Tibial artery (tissue), 4 donors: ENCODE measurements around the gene ARHGEF7.
A peak's percentile ranks its signal among the peaks of the same experiment; 100 is the strongest.

Experiments
- DNase-seq, 2 donors: peaks; one replicate each; pipeline ENCODE4 v3.0.0-alpha.2; 2019
- H3K27ac ChIP-seq, 2 donors: fragments of 200-600 bp; sonication (generic) in 1 of 2; 1 replicate in 1 of 2; 2 replicates in 1 of 2; pipeline ENCODE4 v1.5.1; 2018 to 2019; ENCODE audit warnings: mild to moderate bottlenecking in 1 of 2
- H3K27me3 ChIP-seq, 2 donors: fragments of 200-600 bp; sonication (generic) in 1 of 2; one replicate each; pipeline versions ENCODE4 v1.5.1 to v1.6.0; 2016 to 2019
- H3K36me3 ChIP-seq, 3 donors: fragments of 200-600 bp; sonication (generic) in 2 of 3; one replicate each; pipeline ENCODE4 v1.5.1; 2016 to 2019; ENCODE audit warnings: mild to moderate bottlenecking in 2 of 3
- H3K4me1 ChIP-seq, 4 donors: fragments of 200-600 bp; sonication (generic) in 2 of 4; 1 replicate in 3 of 4; 2 replicates in 1 of 4; pipeline ENCODE4 v1.5.1; 2016 to 2019
- H3K4me3 ChIP-seq, 2 donors: fragments of 200-600 bp; sonication (generic) in 1 of 2; 1 replicate in 1 of 2; 2 replicates in 1 of 2; pipeline ENCODE4 v1.5.1; 2018 to 2019; ENCODE audit warnings: mild to moderate bottlenecking in 2 of 2
- H3K9me3 ChIP-seq, 3 donors: fragments of 200-600 bp; sonication (generic) in 1 of 3; one replicate each; pipeline ENCODE4 v1.5.1; 2016 to 2019
- CTCF ChIP-seq, 2 experiments: fragments of 200-600 bp in 1 of 2; fragments of 450-650 bp in 1 of 2; IDR thresholded peaks; one replicate each; pipeline ENCODE4 v1.5.1; 2017 to 2019; ENCODE audit warnings: antibody characterized with exemption in 2 of 2, mild to moderate bottlenecking in 1 of 2, moderate library complexity in 1 of 2
- intact Hi-C: fragments of 100-400 bp; cut with DNase I; formaldehyde crosslinking; loops from one replicate; pipeline ENCODE4 v1.15.0; 2023; ENCODE audit warnings: low total_unique reads

Gene ARHGEF7

DNA sequence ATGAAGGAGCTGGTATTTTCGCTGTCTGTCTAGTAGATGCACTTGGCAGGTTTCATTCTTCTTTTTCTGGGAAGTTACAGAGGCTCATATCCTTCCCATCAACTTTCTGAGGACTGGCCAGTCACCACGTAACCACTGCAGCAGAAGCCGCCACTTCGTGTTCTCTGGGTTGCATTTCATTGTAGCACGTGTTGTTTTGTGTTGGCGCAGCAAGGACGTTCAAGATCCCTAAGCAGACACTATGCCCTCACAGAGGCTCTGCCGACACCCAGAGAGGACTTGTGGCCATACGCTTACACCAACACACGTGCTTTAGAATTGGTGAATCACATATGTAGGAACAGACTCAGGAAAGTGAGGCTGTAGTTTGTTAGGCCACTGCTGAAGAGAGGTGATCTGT, 163.1 kb downstream of the ARHGEF7 start:
- H3K27me3 ChIP-seq = no peaks in the 10 kb centered on the region
- intact Hi-C loops = loop anchor here (10.0 kb wide), 1 partner anchor 53 kb away; no protein-coding TSS in a partner anchor
- peak overlapping the region in 1 of 2 donors; percentile 3 for H3K27ac ChIP-seq
- H3K4me1 ChIP-seq = peaks cover 0 to 40% (median 29%) of the 10 kb centered on the region in 4 donors
- no peak overlapping the region for H3K4me3 ChIP-seq
- H3K36me3 ChIP-seq = peaks cover 46 to 70% (median 59%) of the 10 kb centered on the region in 3 donors
- TF ChIP-seq CTCF (IDR thresholded peaks at IDR 0.05) = no peak
- H3K9me3 ChIP-seq = no peaks in the 10 kb centered on the region
- no peak for DNase-seq

- TF ChIP-seq CTCF (IDR thresholded peaks at IDR 0.05) = no peak
- DNase-seq = no peak
- Histone ChIP-seq H3K27ac (peak overlapping the region in 1 of 2 donors; percentile 80), H3K27me3 (no peaks in the 10 kb centered on the region), H3K4me1 (peaks cover 0 to 47% (median 32%) of the 10 kb centered on the region in 4 donors), H3K4me3 (no peak overlapping the region), H3K36me3 (peaks cover 52 to 69% (median 61%) of the 10 kb centered on the region in 3 donors), H3K9me3 (no peaks in the 10 kb centered on the region)
- intact Hi-C loops = loop anchor here (10.0 kb wide), 1 partner anchor 54 kb away; no protein-coding TSS in a partner anchor
Observed at GRCh38 chr13:111278743-111279652, 163.9 kb downstream of the ARHGEF7 start.

DNA sequence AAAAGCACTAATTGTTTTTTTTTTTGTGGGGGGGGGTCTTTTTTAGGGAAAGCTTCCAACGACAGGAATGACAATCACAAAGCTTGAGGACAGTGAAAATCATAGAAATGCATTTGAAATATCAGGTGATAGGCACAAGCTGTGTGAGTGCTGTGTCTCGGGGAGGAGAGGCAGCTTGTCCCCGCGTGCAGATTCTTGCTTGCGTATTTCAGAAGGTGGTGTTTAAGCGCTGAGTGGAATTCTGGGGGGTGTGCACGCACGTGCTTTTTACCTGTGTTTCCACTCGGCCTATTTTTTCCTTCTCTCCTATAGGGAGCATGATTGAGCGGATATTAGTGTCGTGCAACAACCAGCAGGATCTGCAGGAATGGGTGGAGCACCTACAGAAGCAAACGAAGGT, 165.1 kb downstream of the ARHGEF7 start:
- no peak for TF ChIP-seq CTCF (IDR thresholded peaks at IDR 0.05)
- DNase-seq = no peak
- Histone ChIP-seq H3K36me3 (peaks cover 47 to 72% (median 67%) of the 10 kb centered on the region in 3 donors), H3K27ac (peak overlapping the region; percentile 71 to 80), H3K4me1 (peaks cover 0 to 60% (median 39%) of the 10 kb centered on the region in 4 donors), H3K4me3 (no peak overlapping the region), H3K27me3 (no peaks in the 10 kb centered on the region), H3K9me3 (no peaks in the 10 kb centered on the region)
- intact Hi-C loops = loop anchor here (10.0 kb wide), 2 partner anchors 215 to 365 kb away; partner anchors contain the start of gene ANKRD10

DNA sequence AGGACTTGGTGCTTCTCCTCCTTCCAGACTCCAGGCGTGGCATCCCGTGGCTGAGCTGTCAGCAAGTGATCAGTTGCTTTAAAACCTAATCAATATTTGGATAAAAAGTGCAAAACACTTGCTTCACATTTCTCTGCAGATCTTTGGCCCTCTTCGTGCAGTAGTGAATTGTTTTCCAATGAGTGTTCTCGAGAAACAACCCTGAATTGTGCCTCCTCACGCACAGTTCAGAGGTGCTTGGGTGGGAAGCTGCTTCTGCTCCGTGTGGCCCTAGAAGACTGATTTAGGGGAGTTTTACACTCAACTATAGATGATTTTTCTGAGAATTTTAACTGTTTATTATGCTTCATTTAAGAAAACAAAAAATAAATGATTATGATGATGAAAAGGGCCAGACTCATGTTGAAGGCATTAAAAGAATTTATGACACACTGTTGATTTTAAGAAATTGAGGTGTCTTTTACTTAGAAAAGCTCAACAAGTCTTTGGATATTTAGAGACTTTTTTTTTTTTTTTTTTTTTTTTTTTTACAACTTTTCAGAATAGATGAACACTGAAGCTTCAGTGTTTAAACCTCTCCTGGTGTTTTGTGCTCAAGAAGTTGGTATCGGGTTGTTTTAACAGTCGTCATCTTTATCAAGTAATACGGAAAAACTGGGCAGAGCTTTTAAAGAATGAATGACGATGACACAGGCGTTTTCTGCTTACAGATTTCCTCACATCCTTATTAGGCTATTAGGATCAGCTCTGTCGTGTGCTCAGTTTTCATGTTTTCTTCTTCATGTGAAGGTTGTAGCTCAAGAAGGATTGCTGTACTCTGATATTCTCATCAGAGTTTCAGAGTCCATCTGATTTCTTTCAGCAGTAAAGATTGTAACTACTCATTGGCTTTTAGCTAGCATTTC, 165.8 kb downstream of the ARHGEF7 start:
- intact Hi-C loops = loop anchor here (10.0 kb wide), 2 partner anchors 216 to 366 kb away; partner anchors contain the start of gene ANKRD10
- TF ChIP-seq CTCF (IDR thresholded peaks at IDR 0.05) = no peak
- peaks cover 0 to 65% (median 39%) of the 10 kb centered on the region in 4 donors for H3K4me1 ChIP-seq
- DNase-seq = no peak
- H3K36me3 ChIP-seq = peaks cover 46 to 72% (median 67%) of the 10 kb centered on the region in 3 donors
- no peaks in the 10 kb centered on the region for H3K27me3 ChIP-seq
- H3K4me3 ChIP-seq = no peak overlapping the region
- peak overlapping the region; percentile 71 to 80 for H3K27ac ChIP-seq
- H3K9me3 ChIP-seq = no peaks in the 10 kb centered on the region

DNA sequence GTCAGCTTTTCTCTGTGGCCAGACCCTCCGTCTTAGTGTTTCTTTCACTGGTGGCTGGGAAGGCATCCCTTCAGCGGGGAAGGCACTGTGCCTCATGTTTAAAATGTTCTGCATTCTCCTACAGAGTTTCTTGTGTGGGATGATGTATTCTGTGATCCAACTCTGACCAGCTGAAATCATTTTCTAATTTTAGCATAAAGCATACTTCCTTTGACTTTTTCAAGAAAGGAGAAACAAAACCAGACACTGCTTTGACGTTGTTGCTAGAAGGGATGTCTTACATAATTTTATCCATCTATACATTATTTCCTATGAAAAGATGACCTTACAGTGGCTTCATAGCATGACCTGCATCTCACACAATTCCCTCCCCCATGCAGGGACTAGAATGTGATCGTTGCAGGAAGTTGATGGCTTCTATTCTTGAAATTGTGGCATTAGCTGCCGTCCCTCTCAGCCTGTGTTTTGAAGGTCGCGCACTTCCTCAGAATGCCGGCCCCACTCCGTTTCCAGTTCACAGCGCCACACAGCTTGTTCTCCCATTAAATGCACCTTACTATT, 166.7 kb downstream of the ARHGEF7 start:
- Histone ChIP-seq H3K27ac (peak overlapping the region; percentile 71 to 80), H3K4me1 (peaks cover 0 to 65% (median 39%) of the 10 kb centered on the region in 4 donors), H3K9me3 (no peaks in the 10 kb centered on the region), H3K36me3 (peaks cover 46 to 73% (median 68%) of the 10 kb centered on the region in 3 donors), H3K27me3 (no peaks in the 10 kb centered on the region), H3K4me3 (no peak overlapping the region)
- intact Hi-C loops = loop anchor here (10.0 kb wide), 2 partner anchors 217 to 367 kb away; partner anchors contain the start of gene ANKRD10
- TF ChIP-seq CTCF (IDR thresholded peaks at IDR 0.05) = no peak
- no peak for DNase-seq
